H1 (cell line): ENCODE measurements around the gene GIT1. TPM values are rescaled to one million over a fixed set of nuclear protein-coding genes. Genes with fewer than 3 reads are reported as not detected.

Source experiments
- CTCF ChIA-PET: fragments of 300-600 bp; sonication (Branson Sonifier 250); formaldehyde crosslinking; loops from one replicate; lab custom pipeline; 2021; ENCODE audit not compliant: partially characterized antibody; lab: Charles Lee
- POLR2A ChIA-PET: fragments of 300-600 bp; sonication (Branson Sonifier 250); formaldehyde crosslinking; loops from one replicate; lab custom pipeline; 2021; ENCODE audit warnings: inconsistent platforms; ENCODE audit not compliant: partially characterized antibody; lab: Charles Lee
- DNase-seq, 2 experiments: peaks; one replicate each; pipeline versions ENCODE4 v3.0.0 to v3.0.0-alpha.2; 2010 to 2022; ENCODE audit warnings: low spot score in 2 of 2, low read depth in 1 of 2, mixed read lengths in 1 of 2
- FAIRE-seq: peaks from 2 replicates; lab custom pipeline; 2011; peaks lifted over from hg19 to GRCh38; lab: Jason Lieb, UNC
- H2AFZ ChIP-seq: 2 replicates; pipeline ENCODE4 v1.8.1; 2012; ENCODE audit warnings: low read length, inconsistent platforms
- H2AK5ac ChIP-seq: 2 replicates; pipeline ENCODE4 v1.6.1; 2013; ENCODE audit warnings: low read depth, low read length
- H2BK120ac ChIP-seq: replicated peaks from 2 replicates; pipeline ENCODE3; 2013; ENCODE audit warnings: low read depth, low read length, inconsistent platforms
- H2BK12ac ChIP-seq: 2 replicates; pipeline ENCODE4 v1.6.1; 2013; ENCODE audit warnings: low read depth, low read length
- H2BK15ac ChIP-seq: 2 replicates; pipeline ENCODE4 v1.6.1; 2013; ENCODE audit warnings: low read length
- H2BK20ac ChIP-seq: 2 replicates; pipeline ENCODE4 v1.6.1; 2013; ENCODE audit warnings: low read length
- H2BK5ac ChIP-seq: 2 replicates; pipeline ENCODE4 v1.6.1; 2013; ENCODE audit warnings: low read depth, low read length
- H3K14ac ChIP-seq: 2 replicates; pipeline ENCODE4 v1.6.1; 2013; ENCODE audit warnings: inconsistent platforms; ENCODE audit not compliant: insufficient read length
- H3K18ac ChIP-seq: 2 replicates; pipeline ENCODE4 v1.6.1; 2013; ENCODE audit warnings: low read length; ENCODE audit errors: extremely low read depth
- H3K23ac ChIP-seq: 2 replicates; pipeline ENCODE4 v1.6.1; 2013; ENCODE audit warnings: inconsistent platforms; ENCODE audit not compliant: insufficient read length
- H3K23me2 ChIP-seq: 2 replicates; pipeline ENCODE4 v1.6.1; 2013; ENCODE audit warnings: low read depth, low read length
- H3K27ac ChIP-seq: 2 replicates; pipeline ENCODE4 v1.6.1; 2011; ENCODE audit warnings: low read depth, low read length, inconsistent platforms
- H3K27me3 ChIP-seq, 4 experiments: replicated peaks in 1 of 4; 1 replicate in 1 of 4; 2 replicates in 3 of 4; pipeline versions ENCODE4 v1.6.1 to v1.8.1; 2011 to 2013; ENCODE audit warnings: low read length in 3 of 4, mild to moderate bottlenecking in 3 of 4, inconsistent platforms in 2 of 4, mixed read lengths in 2 of 4, moderate library complexity in 1 of 4; ENCODE audit not compliant: control insufficient read depth in 3 of 4, insufficient read depth in 3 of 4; ENCODE audit errors: extremely low read depth in 1 of 4
- H3K36me3 ChIP-seq, 4 experiments: 2 replicates each; pipeline versions ENCODE4 v1.6.1 to v1.8.1; 2011 to 2013; ENCODE audit warnings: mild to moderate bottlenecking in 4 of 4, low read length in 3 of 4, moderate library complexity in 2 of 4, control low read depth in 1 of 4, inconsistent platforms in 1 of 4; ENCODE audit not compliant: insufficient read depth in 4 of 4, control insufficient read depth in 2 of 4
- H3K4ac ChIP-seq: replicated peaks from 2 replicates; pipeline ENCODE3; 2013; ENCODE audit warnings: low read length, low read depth, mixed read lengths, inconsistent platforms; ENCODE audit not compliant: insufficient read length
- H3K4me1 ChIP-seq, 4 experiments: replicated peaks in 1 of 4; 1 replicate in 1 of 4; 2 replicates in 3 of 4; pipeline versions ENCODE4 v1.6.1 to v1.8.1; 2011 to 2013; ENCODE audit warnings: low read length in 3 of 4, inconsistent platforms in 2 of 4, mixed read lengths in 1 of 4; ENCODE audit not compliant: insufficient read depth in 4 of 4, control insufficient read depth in 3 of 4
- H3K4me2 ChIP-seq, 2 experiments: 2 replicates each; pipeline versions ENCODE4 v1.6.1 to v1.8.1; 2011 to 2013; ENCODE audit warnings: low read depth in 2 of 2, low read length in 2 of 2, control low read depth in 1 of 2, inconsistent platforms in 1 of 2, mild to moderate bottlenecking in 1 of 2; ENCODE audit not compliant: insufficient read depth in 1 of 2
- H3K4me3 ChIP-seq, 4 experiments: fragments of 200-600, 300-600 bp in 1 of 4; sonication (generic), shearing (Covaris generic), sonication (Bioruptor Twin) in 1 of 4; 2 replicates each; pipeline versions ENCODE4 v1.5.1 to v1.8.1; 2011 to 2016; ENCODE audit warnings: low read length in 4 of 4, low read depth in 3 of 4, control low read depth in 2 of 4, inconsistent platforms in 2 of 4, mild to moderate bottlenecking in 2 of 4, mixed read lengths in 1 of 4, moderate library complexity in 1 of 4; ENCODE audit not compliant: insufficient read depth in 2 of 4; ENCODE audit errors: extremely low read depth in 1 of 4
- H3K56ac ChIP-seq: replicated peaks from 2 replicates; pipeline ENCODE3; 2013; ENCODE audit warnings: low read depth, mild to moderate bottlenecking, mixed read lengths, low read length, inconsistent platforms; ENCODE audit not compliant: insufficient read length
- H3K79me1 ChIP-seq: 2 replicates; pipeline ENCODE4 v1.6.1; 2013; ENCODE audit warnings: low read depth, low read length, control low read depth
- H3K79me2 ChIP-seq, 2 experiments: 2 replicates each; pipeline versions ENCODE4 v1.6.1 to v1.8.1; 2012 to 2013; ENCODE audit warnings: low read length in 2 of 2, mild to moderate bottlenecking in 2 of 2, inconsistent platforms in 1 of 2; ENCODE audit not compliant: insufficient read depth in 2 of 2, control insufficient read depth in 1 of 2
- H3K9ac ChIP-seq, 4 experiments: replicated peaks in 1 of 4; 1 replicate in 1 of 4; 2 replicates in 3 of 4; pipeline versions ENCODE4 v1.6.1 to v1.8.1; 2011 to 2013; ENCODE audit warnings: low read depth in 3 of 4, low read length in 3 of 4, control low read depth in 2 of 4, mild to moderate bottlenecking in 2 of 4, moderate library complexity in 2 of 4, inconsistent platforms in 1 of 4; ENCODE audit errors: extremely low read depth in 1 of 4
- H3K9me3 ChIP-seq, 2 experiments: 2 replicates each; pipeline versions ENCODE4 v1.6.1 to v1.8.1; 2012 to 2013; ENCODE audit warnings: mild to moderate bottlenecking in 2 of 2, moderate library complexity in 2 of 2, control low read depth in 1 of 2, inconsistent platforms in 1 of 2, low read depth in 1 of 2, low read length in 1 of 2, mixed read lengths in 1 of 2; ENCODE audit not compliant: insufficient read depth in 2 of 2
- H4K20me1 ChIP-seq, 2 experiments: replicated peaks in 1 of 2; 2 replicates each; pipeline versions ENCODE3 to v1.8.1; 2011 to 2013; ENCODE audit warnings: inconsistent platforms in 2 of 2, low read length in 2 of 2, mild to moderate bottlenecking in 1 of 2; ENCODE audit not compliant: insufficient read depth in 2 of 2, control insufficient read depth in 1 of 2
- H4K5ac ChIP-seq: 2 replicates; pipeline ENCODE4 v1.6.1; 2013; ENCODE audit warnings: low read length, low read depth, mixed read lengths, inconsistent platforms; ENCODE audit not compliant: insufficient read length
- H4K8ac ChIP-seq: 2 replicates; pipeline ENCODE4 v1.8.0; 2013; ENCODE audit warnings: mild to moderate bottlenecking, moderate library complexity, low read length, inconsistent platforms; ENCODE audit not compliant: insufficient read depth; ENCODE audit errors: extremely low read depth
- H4K91ac ChIP-seq: replicated peaks from 2 replicates; pipeline ENCODE3; 2013; ENCODE audit warnings: low read length, mixed read lengths, inconsistent platforms; ENCODE audit not compliant: insufficient read length
- EGR1 ChIP-seq: IDR thresholded peaks from 2 replicates; pipeline ENCODE4 v1.6.1; 2011; ENCODE audit warnings: low read depth, low read length, borderline replicate concordance
- WGBS, 2 experiments: shearing (Covaris generic) in 1 of 2; methylation state at CpG; one replicate each; pipeline versions ENCODE4 v1.1.6 to v1.1.7; 2013 to 2015; ENCODE audit warnings: low lambda C conversion rate in 2 of 2, mixed read lengths in 2 of 2, inconsistent platforms in 1 of 2, low coverage in 1 of 2, missing lambda C conversion rate in 1 of 2; ENCODE audit not compliant: insufficient replicate concordance in 2 of 2, insufficient coverage in 1 of 2, insufficient read length in 1 of 2; ENCODE audit errors: extremely low coverage in 1 of 2, missing lambda C conversion rate in 1 of 2; 5-methylcytosine and 5-hydroxymethylcytosine counted together
- polyA plus RNA-seq, 7 experiments: library from polyadenylated mRNA; depleted of rRNA in 3 of 7; stranded (reverse) in 5 of 7; unstranded in 2 of 7; fragments of >200 nt in 5 of 7; fragments of 200-250 nt in 2 of 7; gene quantifications; 1 replicate in 5 of 7; 2 replicates in 1 of 7; 4 replicates in 1 of 7; pipeline versions ENCODE4 v1.2.1 to v1.2.3, GENCODE V29; 2011 to 2013; ENCODE audit warnings: missing spikeins in 2 of 7, mixed read lengths in 2 of 7
- total RNA-seq: library from RNA; stranded (reverse); fragmentation: NEBNext Ultra II Directional; extraction: Animal tissue kit (Norgen Biotek cat#: 25700); gene quantifications from 2 replicates; pipeline ENCODE4 v1.2.1, GENCODE V29; 2021

The GIT1 gene
- total and polyA plus RNA-seq, 2 of the 8 experiments (the other 6 are each of a cell fraction or from before 2014, with no cell fraction given), result 62.4 to 63.0 TPM

DNA sequence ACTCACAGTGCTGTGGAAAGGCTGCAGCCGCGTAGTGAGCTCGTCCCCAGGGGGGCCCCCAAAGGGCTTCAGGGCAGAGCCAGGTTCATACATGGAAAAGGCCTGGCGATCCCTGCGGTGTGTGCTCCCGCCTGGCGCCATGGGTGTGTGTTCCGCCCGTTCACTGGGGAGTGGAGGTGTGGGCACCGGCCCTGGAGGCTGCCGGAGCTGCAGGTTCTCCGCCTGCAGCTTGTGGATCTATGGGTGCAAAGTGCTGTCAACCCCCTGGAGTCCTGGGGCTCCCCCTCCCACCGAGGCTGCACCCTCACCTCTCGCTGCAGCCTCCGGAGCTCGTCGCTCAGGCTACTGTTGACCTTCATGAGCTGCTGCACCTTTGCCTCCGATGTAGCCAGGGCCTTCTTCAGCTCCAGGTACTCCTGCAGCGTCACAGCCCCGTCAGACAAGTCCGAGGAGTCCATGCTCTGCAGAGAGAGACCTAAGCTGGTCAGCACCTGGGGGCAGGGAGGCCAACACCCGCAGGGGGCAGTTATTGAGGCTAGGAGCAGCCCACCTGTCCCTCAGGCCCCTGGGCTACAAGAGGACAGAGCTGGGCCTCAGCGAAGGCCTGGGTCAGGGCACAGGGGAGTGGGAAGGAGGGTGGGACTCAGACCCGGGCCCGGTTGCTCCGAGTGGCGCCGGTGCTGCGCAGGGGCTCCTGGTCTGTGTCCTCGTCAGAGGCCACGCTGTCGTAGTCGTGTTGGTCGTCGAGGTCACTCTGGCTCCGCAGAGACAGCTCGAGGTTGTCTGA is 13.0 kb downstream of the GIT1 start:
- no peak for TF ChIP-seq EGR1
- ChIA-PET CTCF (interaction anchor here (0.9 to 15.3 kb wide), 8 partner anchors 7 to 207 kb away, joined by 3 to 193 read pairs (median 9); partner anchors contain the start of genes ABHD15, ANKRD13B and CORO6), POLR2A (interaction anchor here (1.2 to 2.8 kb wide), 3 partner anchors 12 to 21 kb away, joined by 3 to 12 read pairs (median 8); partner anchors contain the start of gene ANKRD13B)
- Histone ChIP-seq H3K23me2 (no peaks in the 10 kb centered on the region; the same call in 1 of the 2 replicates), H4K91ac (no peak overlapping the region), H3K9ac (no peak overlapping the region), H2BK15ac (no peak overlapping the region), H3K27me3 (peaks cover 0 to 7% (median 3%) of the 10 kb centered on the region in 4 experiments; a peak in 2 of 7 replicates), H3K14ac (no peak overlapping the region), H3K4me2 (no peak overlapping the region), H2BK20ac (no peak overlapping the region), H3K79me2 (no peaks in the 10 kb centered on the region), H3K4ac (no peak overlapping the region), H2BK5ac (no peak overlapping the region), H2AK5ac (no peak overlapping the region), H2BK12ac (no peak overlapping the region), H2AFZ (no peak overlapping the region), H3K27ac (no peak overlapping the region), H3K36me3 (peaks cover 9 to 30% (median 15%) of the 10 kb centered on the region in 4 experiments; a peak in 6 of 8 replicates), H3K18ac (no peak overlapping the region), H3K56ac (no peak overlapping the region), H3K4me3 (no peak overlapping the region), H3K79me1 (no peaks in the 10 kb centered on the region), H3K23ac (no peak overlapping the region), H4K5ac (no peak overlapping the region), H2BK120ac (no peak overlapping the region), H3K9me3 (no peaks in the 10 kb centered on the region), H4K20me1 (peaks cover 0 to 5% of the 10 kb centered on the region in 2 experiments), H4K8ac (no peak overlapping the region; the same call in 1 of the 2 replicates), H3K4me1 (no peaks in the 10 kb centered on the region; a peak in 1 of 7 replicates)
- DNase-seq, result no peak
- FAIRE-seq, result no peak
- 92% methylated on average over 34 of the region's 37 CpGs; no CpG with 5 or more reads in 1 of the 2 experiments for WGBS, 2 experiments
